Islet precursor cell (in vitro differentiated cells): ENCODE measurements around the gene UBL4B.
A peak's percentile ranks its signal among the peaks of the same experiment; 100 is the strongest.
"Not testable (repeated sequence)": the region's sequence is repeated elsewhere in the genome, so short reads cannot be mapped to it uniquely, and the experiment has no call there.

Experiments used
- DNase-seq: peaks from one replicate; pipeline ENCODE4 v3.0.0-alpha.2; 2018

The UBL4B gene, protein sequence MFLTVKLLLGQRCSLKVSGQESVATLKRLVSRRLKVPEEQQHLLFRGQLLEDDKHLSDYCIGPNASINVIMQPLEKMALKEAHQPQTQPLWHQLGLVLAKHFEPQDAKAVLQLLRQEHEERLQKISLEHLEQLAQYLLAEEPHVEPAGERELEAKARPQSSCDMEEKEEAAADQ

DNA sequence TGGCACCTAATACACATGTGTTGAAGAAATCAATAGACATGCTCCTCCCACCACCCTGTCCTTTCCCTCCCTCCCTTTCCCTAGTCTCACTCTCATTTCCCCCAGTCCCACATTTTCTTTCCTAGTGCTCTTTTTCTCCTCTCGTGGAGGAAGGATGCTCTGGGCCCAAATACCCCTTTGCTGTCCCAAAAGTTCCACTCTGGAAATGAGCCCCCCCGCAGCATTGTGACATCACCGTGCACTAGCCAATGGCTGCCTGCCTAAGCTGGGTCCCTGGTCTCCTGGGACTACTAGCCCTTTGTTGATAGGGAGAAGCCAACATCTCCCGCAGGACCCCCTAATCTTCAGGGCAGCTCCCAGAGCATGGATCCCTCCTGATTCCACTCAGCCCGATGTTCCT lies at the start of gene UBL4B:
Gene UBL4B (plus strand): TSS at position 301 of the 400 bp plus-strand sequence. CDS start 92 bp downstream, at position 393.
- DNase-seq, result no peak

DNA sequence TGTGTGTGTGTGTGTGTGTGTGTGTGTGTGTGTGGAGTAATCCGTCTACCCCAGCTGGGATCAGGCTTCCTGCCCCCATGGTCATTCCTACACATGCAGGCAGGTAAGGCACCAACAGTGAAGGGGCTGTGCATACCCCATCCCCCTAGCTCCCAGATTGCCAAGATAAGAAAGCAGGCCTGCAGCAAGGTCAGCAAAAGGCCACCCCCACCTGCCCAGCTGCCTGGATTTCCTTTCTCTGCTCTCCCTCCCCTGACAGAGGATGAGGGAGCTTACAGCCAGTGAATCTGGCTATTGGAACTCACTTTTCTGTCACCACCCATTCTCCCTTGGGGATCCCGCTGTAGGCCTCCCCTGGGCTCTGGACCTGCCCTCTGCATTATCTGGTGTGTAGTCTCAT lies 49.6 kb upstream of the UBL4B start:
- DNase-seq, result peak; percentile 72

GRCh38 chr1:110063781-110064180 lies 48.5 kb upstream of the UBL4B start:
- no peak for DNase-seq

- DNase-seq, result no peak
These were observed 47.5 kb upstream of the UBL4B start for GRCh38 chr1:110064576-110065337.

DNA sequence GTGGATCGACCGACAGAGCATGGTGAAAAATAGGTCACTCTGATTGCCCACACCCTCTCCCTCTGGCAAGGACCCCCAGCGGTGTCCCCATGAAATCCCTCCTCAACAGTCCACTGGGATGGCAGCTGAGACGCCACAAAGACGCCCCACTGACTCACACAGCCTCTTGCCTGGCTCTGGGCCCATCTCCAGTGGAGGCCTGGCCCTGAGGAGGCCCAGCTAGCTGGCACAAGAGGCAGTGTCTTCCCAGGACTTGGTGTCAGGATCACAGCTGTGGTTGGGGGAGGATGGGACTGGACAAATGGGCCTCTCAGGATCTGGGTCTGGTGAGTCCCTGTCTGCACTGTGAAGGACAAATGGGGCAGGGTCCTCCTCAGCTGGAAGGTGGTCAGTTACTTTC lies 46.4 kb upstream of the UBL4B start:
- DNase-seq, result no peak

DNA sequence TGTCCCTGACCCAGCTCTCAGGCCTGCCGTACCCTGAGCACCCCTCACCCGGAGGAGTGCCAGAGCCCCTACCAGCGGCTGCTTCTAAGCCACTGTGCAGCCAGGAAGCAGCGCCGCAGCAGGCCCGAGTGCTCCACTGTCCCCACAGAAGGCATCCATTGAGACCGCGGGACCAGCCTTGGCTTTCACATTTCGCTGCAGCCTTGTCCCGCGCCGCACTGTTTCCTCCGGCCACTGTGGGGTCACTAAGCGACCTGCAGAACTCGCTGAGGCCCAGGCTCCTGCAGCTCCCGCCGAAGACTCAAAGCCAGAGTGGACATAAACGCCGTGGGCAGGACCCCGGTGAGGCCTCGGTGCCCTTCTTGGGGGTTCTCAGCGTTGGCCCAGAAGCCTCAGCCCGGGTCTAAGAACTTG lies 44.8 kb upstream of the UBL4B start:
- DNase-seq, result no peak

- peak; percentile 71 for DNase-seq
These were observed 44.2 kb upstream of the UBL4B start for GRCh38 chr1:110067893-110068645.

- DNase-seq, result peak; percentile 73
These were observed 43.4 kb upstream of the UBL4B start for GRCh38 chr1:110068646-110069403.

GRCh38 chr1:110069404-110070281 lies 42.6 kb upstream of the UBL4B start:
- DNase-seq, result peak; percentile 73

DNA sequence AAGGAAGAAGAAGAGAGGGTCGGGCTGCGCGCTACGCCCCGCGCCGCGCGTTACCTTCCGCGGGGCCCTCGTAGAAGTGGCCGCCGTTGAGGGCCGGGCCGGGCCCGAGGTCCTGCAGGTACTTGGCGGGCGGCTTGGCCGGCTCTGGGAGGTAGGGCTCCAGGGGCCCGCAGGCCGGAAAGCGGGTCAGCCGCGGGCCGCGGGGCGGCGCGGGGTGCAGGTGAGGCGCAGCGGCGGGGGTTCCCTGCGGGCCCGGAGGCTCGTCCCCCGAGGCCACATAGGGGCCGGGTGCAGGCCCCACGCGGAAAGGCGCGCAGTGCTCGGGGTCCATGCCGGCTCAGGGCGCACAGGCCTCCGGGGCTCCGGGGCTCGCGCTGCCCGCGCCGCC lies 42.0 kb upstream of the UBL4B start:
- no peak for DNase-seq

DNA sequence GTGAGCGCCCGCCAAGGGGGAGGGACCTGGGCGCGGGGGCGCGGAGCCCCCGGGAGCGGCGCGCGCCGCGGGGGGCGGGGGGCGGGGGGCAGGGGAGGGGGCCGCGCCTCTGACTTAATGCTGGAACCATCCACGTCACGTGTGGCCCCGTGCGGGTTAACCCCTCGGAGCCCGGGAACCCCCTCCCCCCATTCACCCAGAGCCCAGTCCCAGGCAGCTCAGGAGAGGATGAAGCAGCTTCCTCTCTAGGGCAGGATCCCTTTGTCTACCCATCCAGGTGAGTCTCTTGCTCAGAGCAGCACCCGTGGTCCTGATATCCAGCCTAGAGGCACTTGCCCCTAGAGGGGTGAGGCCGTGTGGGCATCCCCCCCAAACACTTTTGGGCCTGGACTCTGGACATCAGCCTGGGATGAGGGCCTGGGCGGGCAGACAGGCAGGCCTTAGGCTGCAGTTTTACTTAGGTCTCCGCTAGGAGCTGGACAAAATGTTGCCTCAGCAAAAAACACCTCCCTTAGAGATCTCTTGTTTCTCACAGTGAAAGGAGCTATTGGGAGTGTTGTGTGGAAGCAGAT lies 41.5 kb upstream of the UBL4B start, which contains the start of gene ALX3:
Gene ALX3 (minus strand): TSS at position 2 of the 572 bp plus-strand sequence. CDS start 60 bp downstream, outside the sequence.
- no peak for DNase-seq

- DNase-seq, result no peak
These were observed 38.1 kb upstream of the UBL4B start for GRCh38 chr1:110074166-110074565.

DNA sequence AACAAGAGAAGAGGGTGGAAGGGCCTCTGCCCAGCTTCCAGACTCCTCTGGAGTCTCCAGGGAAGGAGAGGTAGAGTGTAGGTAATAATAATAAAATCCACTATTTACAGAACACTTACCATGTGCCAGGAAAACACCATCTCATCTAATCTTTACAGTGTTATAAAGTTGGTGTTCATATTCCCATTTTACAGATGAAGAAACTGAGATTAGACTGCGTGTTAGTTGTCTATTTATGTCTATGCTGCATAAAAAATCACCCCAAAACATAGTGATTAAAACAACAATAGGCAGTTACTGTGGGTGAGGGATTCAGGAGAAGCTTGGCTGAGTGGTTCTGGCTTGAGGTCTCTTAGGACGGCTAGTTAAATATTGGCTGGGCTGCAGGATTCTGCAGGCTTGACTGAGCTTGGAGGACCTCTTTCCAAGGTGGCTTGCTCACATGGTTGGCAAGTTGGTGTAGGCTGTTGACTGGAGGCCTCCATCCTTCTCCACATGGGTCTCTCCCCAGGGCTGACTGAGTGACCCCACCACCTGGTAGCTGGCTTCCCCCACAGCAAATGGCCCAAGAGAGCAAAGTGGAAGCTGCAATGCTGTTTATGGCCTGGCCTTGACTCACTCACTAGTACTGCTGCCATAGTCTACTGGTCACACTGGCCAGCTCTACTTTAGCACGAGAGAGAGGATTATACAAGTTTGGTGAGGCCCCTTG lies 35.3 kb upstream of the UBL4B start:
- DNase-seq, result no peak

DNA sequence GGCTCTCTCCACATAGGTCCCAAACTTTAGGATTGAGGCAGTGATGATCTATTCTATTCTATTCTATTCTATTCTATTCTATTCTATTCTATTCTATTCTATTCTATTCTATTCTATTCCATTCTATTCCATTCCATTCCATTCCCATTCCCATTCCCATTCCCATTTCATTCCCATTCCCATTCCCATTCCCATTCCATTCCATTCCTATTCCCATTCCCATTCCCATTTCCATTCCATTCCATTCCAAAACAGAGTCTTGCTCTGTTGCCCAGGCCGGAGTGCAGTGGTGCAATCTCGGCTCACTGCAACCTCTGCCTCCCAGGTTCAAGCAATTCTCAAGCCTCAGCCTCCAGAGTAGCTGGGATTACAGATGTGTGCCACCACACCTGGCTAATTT lies 32.2 kb upstream of the UBL4B start:
- DNase-seq, result not testable (repeated sequence)

- DNase-seq, result no peak
These were observed 31.2 kb upstream of the UBL4B start for GRCh38 chr1:110081061-110081460.

DNA sequence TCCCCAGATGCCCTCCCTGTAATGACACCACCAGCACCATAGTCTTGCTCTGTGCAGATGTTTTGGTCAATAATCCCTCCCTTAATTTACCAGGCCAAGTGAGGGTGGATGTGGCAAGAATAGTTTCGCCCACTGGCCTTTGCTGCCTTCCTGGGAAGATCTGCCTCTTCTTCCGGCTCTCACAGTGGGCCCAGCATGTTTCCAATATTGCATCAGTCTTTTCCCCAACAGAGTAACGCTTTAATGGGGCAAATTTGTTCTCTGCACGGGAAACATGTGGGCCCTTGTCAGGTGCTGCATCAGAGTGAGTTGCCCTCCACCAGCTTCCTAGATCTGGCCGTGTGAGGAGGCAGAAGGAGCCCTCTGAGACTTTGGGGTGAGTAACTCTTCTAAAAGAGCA lies 29.8 kb upstream of the UBL4B start:
- no peak for DNase-seq

DNA sequence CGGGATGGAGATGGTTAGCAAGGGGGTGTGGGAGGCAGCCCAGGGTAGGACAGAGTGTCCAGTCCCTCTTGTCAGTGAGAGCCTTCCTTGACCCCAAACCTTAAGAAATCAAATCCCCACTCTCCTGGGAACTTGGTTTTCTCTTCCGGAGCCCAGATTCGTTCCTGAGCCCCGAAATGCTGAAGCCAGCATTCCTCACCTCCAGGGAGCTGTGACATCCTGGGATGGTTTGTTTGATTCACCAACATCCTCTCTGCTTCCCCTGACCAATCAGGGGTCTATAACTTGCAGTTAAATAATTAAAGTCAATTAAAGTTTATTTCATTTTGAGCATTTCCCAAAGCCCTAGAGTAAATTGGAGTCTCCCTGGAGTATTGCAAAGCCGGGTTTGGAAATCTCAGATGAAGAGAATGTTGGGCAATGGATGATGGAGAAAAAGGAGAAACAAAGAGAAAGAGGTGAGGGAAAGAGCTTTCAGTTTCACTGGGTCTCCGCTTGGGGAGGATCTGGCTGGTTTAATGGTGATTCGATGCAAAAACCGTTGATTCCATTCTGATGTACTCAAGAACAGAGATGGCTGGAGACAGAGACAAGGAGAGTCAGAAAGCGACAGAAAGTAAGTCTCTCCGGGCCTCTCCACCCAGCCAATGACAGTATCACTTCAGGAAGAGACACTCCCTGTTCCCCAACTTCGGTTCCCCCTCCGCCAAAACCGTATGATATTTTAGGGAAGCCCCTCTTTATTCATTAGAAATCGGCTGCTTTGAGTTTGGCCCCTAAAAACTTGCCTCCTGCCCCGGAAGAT lies 29.0 kb upstream of the UBL4B start:
- DNase-seq, result no peak

DNA sequence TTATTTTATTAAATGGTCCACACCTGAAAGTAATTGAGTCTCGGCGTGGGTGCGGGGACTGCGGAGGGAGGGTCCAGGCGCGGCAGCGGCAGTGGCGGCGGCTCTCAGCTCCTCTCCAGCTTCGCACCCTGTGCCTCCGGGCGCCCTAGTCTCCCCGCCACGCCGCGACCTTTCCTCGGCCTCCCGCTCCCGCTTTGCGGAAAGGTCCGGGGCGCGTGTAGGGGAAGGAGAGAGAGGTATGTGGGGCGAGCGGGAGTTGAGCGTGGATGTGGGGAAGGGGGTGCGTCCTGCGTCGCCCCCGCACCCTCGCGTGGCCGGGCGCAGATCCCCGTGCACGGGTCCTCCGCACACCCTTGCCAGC lies 28.4 kb upstream of the UBL4B start:
- DNase-seq, result no peak

GRCh38 chr1:110084227-110085078 lies 27.8 kb upstream of the UBL4B start:
- DNase-seq, result no peak
